ENCODE measurements around the gene ALDH1A2.
"Not testable (repeated sequence)": the region's sequence is repeated elsewhere in the genome, so short reads cannot be mapped to it uniquely, and the experiment has no call there.

The ALDH1A2 gene

GRCh38 chr15:58065445-58066041 lies at the start of gene ALDH1A2:
Gene ALDH1A2, minus strand, starts transcription at chr15:58065711. Its CDS starts 61 bp downstream, at chr15:58065650.
- peak in 1 of 2 experiments; percentile 44 for DNase-seq

DNA sequence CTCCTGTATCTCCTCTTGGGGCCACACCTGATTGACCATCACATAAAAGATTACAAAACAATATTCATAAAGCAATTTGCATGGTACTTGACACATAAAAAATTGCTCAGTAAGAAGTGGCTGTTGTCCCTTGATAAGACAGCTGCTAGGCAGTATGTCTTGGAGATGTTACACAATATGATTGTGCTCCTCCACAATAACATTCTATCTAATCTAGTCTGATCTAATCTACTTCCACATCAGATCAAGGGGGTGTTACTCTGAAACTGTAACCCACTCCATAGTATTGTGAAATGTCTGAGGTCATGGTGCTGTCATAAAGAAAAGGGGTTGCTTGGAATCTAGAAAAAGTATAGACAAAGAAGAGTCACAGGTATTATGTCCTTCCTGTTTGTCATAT lies 49.3 kb upstream of the ALDH1A2 start:
- DNase-seq = no peak

DNA sequence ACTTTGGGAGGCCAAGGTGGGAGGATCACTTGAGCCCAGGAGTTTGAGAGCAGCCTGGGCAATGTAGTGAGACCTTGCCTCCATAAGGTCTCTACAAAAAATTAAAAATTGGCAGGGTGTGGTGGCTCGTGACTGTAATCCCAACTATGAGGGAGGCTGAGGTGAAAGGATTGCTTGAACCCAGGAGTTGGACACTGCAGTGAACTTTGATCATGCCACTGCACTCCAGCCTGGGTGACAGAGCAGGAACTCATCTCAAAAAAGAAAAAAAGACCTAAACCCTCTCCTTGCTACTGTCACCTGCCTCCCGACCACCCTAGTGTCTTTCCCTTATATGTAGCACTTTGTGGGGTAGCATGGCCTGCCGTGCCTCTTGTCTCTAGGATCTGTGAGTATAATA lies 48.9 kb upstream of the ALDH1A2 start:
- no peak for DNase-seq

- DNase-seq = not testable (repeated sequence)
Measured at GRCh38 chr15:58113358-58113757, 47.8 kb upstream of the ALDH1A2 start.

DNA sequence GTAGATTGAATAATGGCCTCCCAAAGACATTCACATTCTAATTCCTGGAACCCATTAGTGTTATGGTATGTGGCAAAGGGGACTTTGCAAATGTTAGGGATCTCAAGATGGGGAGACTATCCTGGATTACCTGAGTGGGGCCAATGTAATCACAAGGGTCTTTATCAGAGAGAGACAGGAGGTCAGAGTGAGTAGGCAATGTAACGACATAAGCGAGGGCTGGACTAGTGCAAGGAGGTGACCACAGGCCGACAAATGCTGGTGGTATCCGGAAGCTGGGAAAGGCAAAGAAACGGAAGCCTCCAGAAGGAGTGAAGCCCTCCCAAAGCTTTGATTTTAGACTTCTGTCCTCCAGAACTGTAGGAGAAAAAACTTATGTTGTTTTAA lies 46.2 kb upstream of the ALDH1A2 start:
- no peak for DNase-seq

DNA sequence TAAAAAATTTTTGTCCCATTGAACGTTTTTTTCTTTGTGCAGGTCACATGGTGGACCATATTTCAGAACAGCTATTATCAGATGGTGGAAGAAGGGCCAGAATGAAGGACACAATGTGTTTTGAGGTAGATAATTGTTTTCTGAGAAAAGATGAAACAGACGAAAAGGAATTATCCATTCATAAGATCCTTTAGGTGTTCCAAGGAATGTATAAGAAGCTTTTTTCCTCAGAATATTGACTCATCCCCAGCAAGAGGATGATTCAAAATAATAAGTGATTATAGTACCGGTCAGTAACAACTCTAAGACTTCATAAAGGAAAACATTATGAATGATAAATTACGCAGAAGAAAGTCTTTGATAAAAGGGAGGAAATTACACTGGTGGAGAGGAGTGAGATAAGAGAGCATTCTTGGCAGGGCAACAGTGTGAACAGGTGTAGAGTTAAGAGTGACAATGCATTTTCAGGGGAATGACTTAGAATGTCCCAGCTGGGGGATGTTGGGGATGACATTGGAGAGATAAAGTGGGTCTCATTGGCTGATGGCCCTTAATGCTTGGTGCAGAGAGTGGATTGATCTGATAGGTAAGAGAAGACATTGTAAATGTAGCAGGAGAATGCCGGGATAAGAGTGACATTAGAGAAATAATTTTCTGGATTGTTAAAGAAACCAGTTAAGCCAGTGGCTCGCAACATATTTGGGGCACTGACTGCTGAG lies 45.6 kb upstream of the ALDH1A2 start:
- no peak for DNase-seq

GRCh38 chr15:58109419-58109818 lies 43.9 kb upstream of the ALDH1A2 start:
- no peak for DNase-seq

GRCh38 chr15:58108117-58108516 lies 42.6 kb upstream of the ALDH1A2 start:
- no peak for DNase-seq

- no peak for DNase-seq
Measured at GRCh38 chr15:58103482-58103881, 38.0 kb upstream of the ALDH1A2 start.

DNA sequence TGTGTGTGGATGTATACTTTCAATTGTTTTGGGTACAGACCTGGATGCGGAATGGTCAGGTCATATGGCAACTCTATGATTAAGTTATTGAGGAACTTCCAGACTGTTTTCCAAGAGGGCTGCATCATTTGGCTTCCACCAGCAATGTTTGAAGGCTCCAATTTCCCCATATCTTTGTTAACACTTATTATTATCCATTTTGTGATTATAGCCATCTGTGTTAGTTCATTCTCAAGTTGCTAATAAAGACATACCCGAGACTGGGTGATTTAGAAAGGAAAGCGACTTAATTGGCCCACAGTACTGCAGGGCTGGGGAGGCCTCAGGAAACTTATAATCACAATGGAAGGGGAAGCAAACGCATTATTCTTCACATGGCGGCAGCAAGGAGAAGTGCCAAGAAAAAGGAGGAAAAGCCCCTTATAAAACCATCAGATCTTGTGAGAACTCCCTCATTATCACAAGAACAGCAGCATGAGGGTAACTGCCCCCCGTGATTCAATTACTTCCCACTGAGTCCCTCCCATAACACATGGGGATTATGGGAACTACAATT lies 31.1 kb upstream of the ALDH1A2 start:
- DNase-seq = no peak

DNA sequence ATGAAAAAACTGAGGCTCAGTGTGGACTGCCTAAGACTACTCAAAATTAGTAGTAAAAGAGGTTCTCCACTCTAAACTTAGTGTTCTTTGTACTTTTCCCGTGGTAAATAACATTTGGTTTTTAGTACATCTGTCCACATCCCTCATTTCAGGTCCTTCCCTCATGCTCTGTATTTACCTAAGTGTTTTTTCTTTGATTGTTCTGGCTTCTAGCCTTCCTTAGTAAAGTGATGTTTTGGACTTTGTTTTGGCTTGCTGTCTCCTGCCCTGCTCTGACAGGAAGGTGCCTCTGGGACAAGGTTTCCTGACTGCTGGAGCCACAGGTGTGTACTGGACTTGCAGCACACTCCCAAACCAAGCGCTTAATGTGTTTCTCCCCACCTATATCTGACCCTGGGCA lies 29.9 kb upstream of the ALDH1A2 start:
- DNase-seq = no peak

DNA sequence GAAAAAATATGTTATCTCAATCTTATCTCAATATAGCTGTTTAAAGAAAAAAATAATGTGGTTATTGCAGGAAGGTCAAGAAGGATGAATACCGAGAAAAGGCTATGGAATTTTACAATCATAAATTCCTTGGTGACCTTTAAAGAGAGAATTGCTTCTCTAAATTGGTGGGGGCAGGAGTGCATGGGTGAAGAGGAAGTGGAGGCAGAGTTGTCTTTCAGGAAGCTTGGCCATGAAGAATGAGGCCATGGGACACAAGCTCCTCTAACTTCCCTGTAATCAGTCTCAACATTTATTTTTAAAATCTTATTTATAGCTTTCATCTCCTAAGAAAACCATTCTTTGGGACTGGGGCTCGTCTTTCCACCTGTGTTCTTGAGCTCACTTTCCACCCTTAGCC lies 22.4 kb upstream of the ALDH1A2 start:
- DNase-seq = no peak

- no peak for DNase-seq
Measured at GRCh38 chr15:58086491-58086890, 21.0 kb upstream of the ALDH1A2 start.

DNA sequence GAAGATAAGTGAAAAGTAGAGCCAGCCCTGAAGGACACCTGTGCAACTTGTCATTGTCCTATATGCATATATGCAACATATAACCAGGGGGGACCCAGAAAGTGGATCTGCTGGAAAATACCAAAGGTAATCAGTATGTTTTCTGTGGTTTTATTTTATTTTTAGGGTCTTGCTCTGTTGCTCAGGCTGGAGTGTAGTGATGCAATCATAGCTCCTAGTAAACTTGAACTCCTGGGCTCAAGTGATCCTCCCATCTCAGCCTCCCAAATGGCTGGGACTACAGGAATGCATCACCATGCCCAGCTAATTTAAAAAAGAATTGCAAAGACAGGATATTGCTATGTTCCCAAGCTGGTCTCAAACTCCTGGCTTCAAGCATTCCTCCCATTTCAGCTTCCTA lies 18.0 kb upstream of the ALDH1A2 start:
- no peak for DNase-seq

- DNase-seq = no peak
Measured at GRCh38 chr15:58081891-58082290, 16.4 kb upstream of the ALDH1A2 start.

DNA sequence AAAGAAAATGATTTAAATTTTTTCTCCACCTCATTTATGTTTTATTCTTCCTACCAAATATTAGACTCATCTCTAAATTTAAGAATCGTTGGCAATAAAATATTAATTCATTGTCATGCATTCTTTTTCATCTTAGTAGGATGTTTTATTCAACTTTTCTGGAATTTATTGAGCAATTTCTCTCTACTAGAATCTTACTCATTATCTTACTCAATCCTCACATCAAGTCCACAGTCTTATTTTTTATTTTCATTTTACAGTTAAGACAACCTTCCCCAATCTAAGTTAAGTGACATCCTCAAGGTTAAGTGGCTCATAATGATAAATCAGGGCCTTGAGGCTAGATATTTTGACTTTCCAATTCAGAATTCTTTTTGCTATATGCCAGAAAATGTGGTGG lies 15.9 kb upstream of the ALDH1A2 start:
- no peak for DNase-seq

DNA sequence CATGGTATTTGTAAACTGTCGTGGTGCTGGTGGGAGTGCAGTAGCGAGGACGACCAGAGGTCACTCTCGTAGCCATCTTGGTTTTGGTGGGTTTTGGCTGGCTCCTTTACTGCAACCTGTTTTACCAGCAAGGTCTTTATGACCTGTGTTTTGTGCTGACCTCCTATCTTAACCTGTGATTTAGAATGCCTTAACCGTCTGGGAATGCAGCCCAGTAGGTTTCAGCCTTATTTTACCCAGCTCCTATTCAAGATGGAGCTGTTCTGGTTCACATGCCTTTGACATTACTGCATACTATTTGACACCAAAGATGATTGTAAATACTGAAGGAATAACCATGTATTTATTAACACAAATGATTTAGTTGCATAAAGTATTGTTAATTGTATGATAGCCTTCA lies 15.4 kb upstream of the ALDH1A2 start:
- not testable (repeated sequence) for DNase-seq

GRCh38 chr15:58080398-58080797 lies 14.9 kb upstream of the ALDH1A2 start:
- DNase-seq = no peak

GRCh38 chr15:58078591-58078990 lies 13.1 kb upstream of the ALDH1A2 start:
- no peak for DNase-seq

DNA sequence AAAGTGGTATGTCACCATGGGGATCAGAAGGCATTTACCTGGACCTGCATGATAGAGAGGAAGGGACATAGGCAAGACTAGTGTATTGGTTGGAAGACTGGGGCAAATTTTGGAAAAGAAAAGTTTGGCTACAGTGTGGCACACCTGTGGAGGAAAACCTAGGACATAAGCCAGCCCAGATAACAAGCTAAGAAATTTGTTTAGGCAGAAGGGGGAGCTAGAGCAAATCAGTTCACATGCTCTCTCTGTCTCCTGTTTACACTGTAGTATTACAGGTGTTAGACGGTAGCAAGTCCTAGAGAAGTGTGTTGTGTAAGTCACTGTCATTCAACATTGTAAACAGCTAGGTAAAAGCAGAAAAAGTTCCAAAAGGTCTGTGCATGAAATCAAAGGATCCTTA lies 11.9 kb upstream of the ALDH1A2 start:
- peak in 1 of 2 experiments; percentile 47 for DNase-seq

DNA sequence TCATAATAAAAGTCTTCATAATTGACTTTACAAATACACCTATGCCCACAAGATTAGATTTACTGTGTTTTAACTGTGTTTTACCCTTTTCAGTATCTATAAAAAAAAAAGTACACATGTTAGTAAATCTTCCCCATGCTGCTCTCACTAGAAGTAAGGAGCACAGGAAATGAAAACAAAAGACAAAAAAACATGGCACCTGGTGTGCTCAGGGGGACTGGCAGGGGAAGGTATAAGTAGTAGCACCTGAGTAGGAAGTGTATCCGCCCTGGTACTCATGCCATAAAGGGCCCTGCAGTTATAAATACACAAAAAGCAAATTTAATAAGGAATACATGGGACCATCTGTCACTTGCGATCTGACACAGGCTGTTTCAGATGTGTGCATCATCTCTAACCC lies 8.9 kb upstream of the ALDH1A2 start:
- no peak for DNase-seq

DNA sequence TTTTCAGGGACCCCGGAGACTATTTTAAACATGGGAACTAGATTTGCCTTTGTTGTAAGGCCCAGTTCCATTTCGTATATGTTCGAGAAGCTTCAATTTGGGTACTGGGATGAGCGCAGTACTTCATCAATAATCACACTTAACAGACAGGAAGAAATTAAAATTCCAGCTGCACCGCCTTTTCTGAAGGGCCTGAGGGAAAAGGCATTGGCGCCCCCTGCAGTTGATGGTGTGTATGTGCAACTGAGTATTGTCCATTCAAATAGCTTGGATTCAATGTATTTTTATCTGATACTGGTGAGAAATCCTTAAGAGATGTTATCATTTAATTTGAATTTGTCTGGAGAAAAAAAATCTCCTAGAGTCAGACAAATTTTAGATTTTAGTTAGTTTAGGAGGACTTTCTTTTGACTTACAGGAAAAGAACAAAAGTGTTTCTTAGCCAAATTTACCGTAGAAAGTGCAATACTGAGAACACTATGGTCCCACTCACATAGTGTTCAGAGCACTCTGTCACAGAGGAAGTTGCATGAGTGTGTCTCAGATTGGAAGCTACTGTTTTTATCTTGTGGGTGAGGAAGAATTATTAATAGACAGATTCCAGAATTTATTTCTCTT lies 5.4 kb upstream of the ALDH1A2 start:
- DNase-seq = peak; percentile 17 to 77

DNA sequence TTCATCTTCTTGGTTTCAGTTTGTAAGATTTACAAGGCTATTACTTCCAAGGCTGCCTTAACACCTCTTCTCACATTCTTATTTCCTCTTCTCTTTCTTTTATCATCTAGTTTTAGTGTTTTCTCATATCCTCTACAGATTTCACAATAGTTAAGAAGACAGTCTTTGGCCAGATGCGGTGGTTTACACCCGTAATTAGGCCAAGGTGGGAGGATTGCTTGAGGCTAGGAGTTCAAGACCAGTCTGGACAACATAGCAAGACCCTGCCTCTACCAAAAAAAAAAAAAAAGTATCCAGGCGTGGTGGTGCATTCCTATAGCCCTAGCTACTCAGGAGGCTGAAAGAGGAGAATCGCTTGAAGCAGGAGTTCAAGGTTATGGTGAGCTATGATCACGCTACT lies 3.5 kb upstream of the ALDH1A2 start:
- DNase-seq = no peak
